ENCODE data around the gene NKX6-1. TPM values are rescaled to one million over a fixed set of nuclear protein-coding genes. Genes with fewer than 3 reads are reported as not detected.

The NKX6-1 gene
- total RNA-seq, 1 donor from 2014 or later, result 0.47 TPM

GRCh38 chr4:84499624-84499982, 511 bp upstream of the NKX6-1 start:
- DNase-seq (ENCODE audit: extremely low read depth, low read depth, low spot score), result no peak

- no peak for DNase-seq (ENCODE audit: extremely low read depth, low read depth, low spot score)
Measured at GRCh38 chr4:84498203-84498934, 723 bp downstream of the NKX6-1 start.

- no peak for DNase-seq (ENCODE audit: extremely low read depth, low read depth, low spot score)
Measured at GRCh38 chr4:84497504-84498202, 1.4 kb downstream of the NKX6-1 start.

- no peak for DNase-seq (ENCODE audit: extremely low read depth, low read depth, low spot score)
Measured at GRCh38 chr4:84496706-84497503, 2.2 kb downstream of the NKX6-1 start.

- DNase-seq (ENCODE audit: extremely low read depth, low read depth, low spot score), result no peak
Measured at GRCh38 chr4:84496331-84496705, 2.8 kb downstream of the NKX6-1 start.

GRCh38 chr4:84495794-84496261, 3.3 kb downstream of the NKX6-1 start:
- DNase-seq (ENCODE audit: extremely low read depth, low read depth, low spot score), result no peak

- DNase-seq (ENCODE audit: extremely low read depth, low read depth, low spot score), result no peak
Measured at GRCh38 chr4:84495118-84495793, 3.8 kb downstream of the NKX6-1 start.

- no peak for DNase-seq (ENCODE audit: extremely low read depth, low read depth, low spot score)
Measured at GRCh38 chr4:84494531-84494930, 4.6 kb downstream of the NKX6-1 start.

GRCh38 chr4:84494076-84494475, 5.0 kb downstream of the NKX6-1 start:
- no peak for DNase-seq (ENCODE audit: extremely low read depth, low read depth, low spot score)

- DNase-seq (ENCODE audit: extremely low read depth, low read depth, low spot score), result no peak
Measured at GRCh38 chr4:84493092-84493850, 5.8 kb downstream of the NKX6-1 start.

GRCh38 chr4:84492737-84493091, 6.4 kb downstream of the NKX6-1 start:
- DNase-seq (ENCODE audit: extremely low read depth, low read depth, low spot score), result no peak

- no peak for DNase-seq (ENCODE audit: extremely low read depth, low read depth, low spot score)
Measured at GRCh38 chr4:84492290-84492689, 6.8 kb downstream of the NKX6-1 start.

GRCh38 chr4:84491481-84491880, 7.6 kb downstream of the NKX6-1 start:
- no peak for DNase-seq (ENCODE audit: extremely low read depth, low read depth, low spot score)

- DNase-seq (ENCODE audit: extremely low read depth, low read depth, low spot score), result no peak
Measured at GRCh38 chr4:84490663-84491062, 8.4 kb downstream of the NKX6-1 start.

- no peak for DNase-seq (ENCODE audit: extremely low read depth, low read depth, low spot score)
Measured at GRCh38 chr4:84484236-84484635, 14.9 kb downstream of the NKX6-1 start.

GRCh38 chr4:84483688-84484087, 15.4 kb downstream of the NKX6-1 start:
- DNase-seq (ENCODE audit: extremely low read depth, low read depth, low spot score), result no peak

- no peak for DNase-seq (ENCODE audit: extremely low read depth, low read depth, low spot score)
Measured at GRCh38 chr4:84482564-84483563, 16.2 kb downstream of the NKX6-1 start.

GRCh38 chr4:84481860-84482245, 17.2 kb downstream of the NKX6-1 start:
- DNase-seq (ENCODE audit: extremely low read depth, low read depth, low spot score), result no peak
